Measurements from ENCODE around the gene SORCS1.

SORCS1 gene

GRCh38 chr10:106712988-106713387 lies 451.5 kb downstream of the SORCS1 start:
- Histone ChIP-seq H3K9me3 (ENCODE audit: control insufficient read depth, insufficient read depth, low read length) (no peaks in the 10 kb centered on the region), H3K27ac (ENCODE audit: low read depth, low read length) (no peak overlapping the region), H3K79me2 (ENCODE audit: control insufficient read depth, low read length) (no peaks in the 10 kb centered on the region), H3K27me3 (ENCODE audit: control insufficient read depth, low read length) (no peaks in the 10 kb centered on the region), H3K36me3 (ENCODE audit: control insufficient read depth, low read length) (no peaks in the 10 kb centered on the region), H3K4me2 (ENCODE audit: low read length) (no peak overlapping the region), H3F3A (ENCODE audit: control insufficient read depth, insufficient read depth) (no peaks in the 10 kb centered on the region), H4K20me1 (ENCODE audit: control insufficient read depth, insufficient read depth, low read depth, low read length) (no peaks in the 10 kb centered on the region), H3K4me1 (ENCODE audit: control insufficient read depth, low read length) (no peaks in the 10 kb centered on the region), H3K9me2 (replicated peaks; ENCODE audit: control insufficient read depth, low read length) (no peaks in the 10 kb centered on the region), H3K4me3 (ENCODE audit: low read length) (no peak overlapping the region)
- no peak for TF ChIP-seq EZH2phosphoT487 (IDR thresholded peaks at IDR 0.05; ENCODE audit: borderline replicate concordance, low read length)
- TF ChIP-seq CTCF (IDR thresholded peaks at IDR 0.05; ENCODE audit: low read depth, low read length, poor library complexity, severe bottlenecking) = no peak

- no peak overlapping the region for H3K4me3 ChIP-seq (ENCODE audit: low read length)
- H3K9me3 ChIP-seq (ENCODE audit: control insufficient read depth, insufficient read depth, low read length) = no peaks in the 10 kb centered on the region
- H3K27ac ChIP-seq (ENCODE audit: low read depth, low read length) = no peak overlapping the region
- H4K20me1 ChIP-seq (ENCODE audit: control insufficient read depth, insufficient read depth, low read depth, low read length) = no peaks in the 10 kb centered on the region
- TF ChIP-seq EZH2phosphoT487 (IDR thresholded peaks at IDR 0.05; ENCODE audit: borderline replicate concordance, low read length) = no peak
- TF ChIP-seq CTCF (IDR thresholded peaks at IDR 0.05; ENCODE audit: low read depth, low read length, poor library complexity, severe bottlenecking) = peak; percentile 92
- H3K79me2 ChIP-seq (ENCODE audit: control insufficient read depth, low read length) = no peaks in the 10 kb centered on the region
- H3K36me3 ChIP-seq (ENCODE audit: control insufficient read depth, low read length) = no peaks in the 10 kb centered on the region
- no peaks in the 10 kb centered on the region for H3K4me1 ChIP-seq (ENCODE audit: control insufficient read depth, low read length)
- H3K4me2 ChIP-seq (ENCODE audit: low read length) = no peak overlapping the region
- H3F3A ChIP-seq (ENCODE audit: control insufficient read depth, insufficient read depth) = no peaks in the 10 kb centered on the region
- H3K9me2 ChIP-seq (replicated peaks; ENCODE audit: control insufficient read depth, low read length) = no peaks in the 10 kb centered on the region
- H3K27me3 ChIP-seq (ENCODE audit: control insufficient read depth, low read length) = no peaks in the 10 kb centered on the region
Observed at GRCh38 chr10:106711313-106711906, 453.1 kb downstream of the SORCS1 start.

- H4K20me1 ChIP-seq (ENCODE audit: control insufficient read depth, insufficient read depth, low read depth, low read length) = no peaks in the 10 kb centered on the region
- no peaks in the 10 kb centered on the region for H3K36me3 ChIP-seq (ENCODE audit: control insufficient read depth, low read length)
- no peaks in the 10 kb centered on the region for H3K4me1 ChIP-seq (ENCODE audit: control insufficient read depth, low read length)
- no peaks in the 10 kb centered on the region for H3K79me2 ChIP-seq (ENCODE audit: control insufficient read depth, low read length)
- no peak overlapping the region for H3K27ac ChIP-seq (ENCODE audit: low read depth, low read length)
- H3K9me3 ChIP-seq (ENCODE audit: control insufficient read depth, insufficient read depth, low read length) = no peaks in the 10 kb centered on the region
- no peaks in the 10 kb centered on the region for H3K27me3 ChIP-seq (ENCODE audit: control insufficient read depth, low read length)
- TF ChIP-seq EZH2phosphoT487 (IDR thresholded peaks at IDR 0.05; ENCODE audit: borderline replicate concordance, low read length) (no peak), CTCF (IDR thresholded peaks at IDR 0.05; ENCODE audit: low read depth, low read length, poor library complexity, severe bottlenecking) (no peak)
- no peaks in the 10 kb centered on the region for H3K9me2 ChIP-seq (replicated peaks; ENCODE audit: control insufficient read depth, low read length)
- H3K4me2 ChIP-seq (ENCODE audit: low read length) = no peak overlapping the region
- no peaks in the 10 kb centered on the region for H3F3A ChIP-seq (ENCODE audit: control insufficient read depth, insufficient read depth)
- no peak overlapping the region for H3K4me3 ChIP-seq (ENCODE audit: low read length)
Observed at GRCh38 chr10:106708506-106708905, 456.0 kb downstream of the SORCS1 start.
